ENCODE data around the gene CLEC2A.
A peak's percentile ranks its signal among the peaks of the same experiment; 100 is the strongest.
"Not testable (repeated sequence)": the region's sequence is repeated elsewhere in the genome, so short reads cannot be mapped to it uniquely, and the experiment has no call there.

CLEC2A gene

GRCh38 chr12:9880532-9881078 lies 51.6 kb downstream of the CLEC2A start:
- no peak for DNase-seq

- not testable (repeated sequence) for DNase-seq
These were observed 56.0 kb downstream of the CLEC2A start for GRCh38 chr12:9876120-9876519.

GRCh38 chr12:9872742-9873141 lies 59.4 kb downstream of the CLEC2A start:
- no peak for DNase-seq

GRCh38 chr12:9872162-9872561 lies 60.0 kb downstream of the CLEC2A start:
- no peak for DNase-seq

- DNase-seq = no peak
These were observed 61.8 kb downstream of the CLEC2A start for GRCh38 chr12:9870286-9870866.

GRCh38 chr12:9869307-9870161 lies 62.6 kb downstream of the CLEC2A start, which contains the start of gene CLEC2B:
Gene CLEC2B (minus strand): TSS chr12:9869354.
- DNase-seq = peak; percentile 20 to 80

- DNase-seq = no peak
These were observed 63.2 kb downstream of the CLEC2A start for GRCh38 chr12:9868951-9869306.

- peak in 1 of 2 donors; percentile 45 for DNase-seq
These were observed 63.8 kb downstream of the CLEC2A start for GRCh38 chr12:9868311-9868801.

GRCh38 chr12:9867531-9867930 lies 64.6 kb downstream of the CLEC2A start:
- no peak for DNase-seq

- DNase-seq = no peak
These were observed 65.3 kb downstream of the CLEC2A start for GRCh38 chr12:9866860-9867269.

GRCh38 chr12:9864913-9865675 lies 67.1 kb downstream of the CLEC2A start:
- peak in 1 of 2 donors; percentile 47 for DNase-seq

Measured in CD4-positive, alpha-beta T cell treated with Interleukin-4 for 1 hour (primary cell).